ENCODE data around the gene RINL.

DNA sequence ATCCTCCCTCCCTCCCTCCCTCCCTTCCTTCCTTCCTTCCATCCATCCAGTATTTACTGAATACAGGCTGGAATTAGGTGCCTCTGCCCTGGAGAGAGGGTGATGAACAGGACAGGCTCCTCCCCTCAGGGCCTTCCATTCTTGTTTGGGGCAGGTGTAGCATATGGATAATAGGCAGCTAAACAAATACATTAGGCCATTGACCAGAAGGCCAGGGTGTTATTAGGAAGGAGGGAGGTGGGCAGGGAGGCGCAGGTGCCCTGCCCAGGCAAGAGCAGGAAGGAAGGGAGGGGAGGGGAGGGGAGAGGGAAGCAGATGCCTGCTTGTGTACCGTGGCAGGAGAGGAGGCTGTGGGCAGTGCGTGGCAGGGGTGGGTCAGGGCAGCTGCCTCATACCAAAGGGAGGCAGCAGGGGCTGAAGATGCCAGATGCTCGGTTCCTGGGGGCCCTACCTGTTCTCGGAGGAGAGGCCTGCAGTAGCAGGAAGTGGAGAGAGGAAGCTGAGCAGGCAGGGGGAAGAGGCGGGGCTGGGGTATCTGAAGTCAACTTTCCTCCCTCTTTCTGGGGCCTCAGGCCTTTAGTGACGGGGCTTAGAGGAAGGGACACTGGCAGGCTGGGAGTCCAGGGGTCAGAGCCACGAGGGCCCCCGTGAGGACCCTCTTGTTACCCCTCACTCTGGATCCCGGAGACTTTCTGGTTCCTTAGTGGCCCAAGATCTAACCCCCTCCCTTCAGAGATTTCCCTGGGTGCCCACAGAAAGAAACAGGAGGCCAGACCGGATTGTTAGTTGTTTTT lies at the start of gene RINL:
- TF ChIP-seq, protein P1, sequence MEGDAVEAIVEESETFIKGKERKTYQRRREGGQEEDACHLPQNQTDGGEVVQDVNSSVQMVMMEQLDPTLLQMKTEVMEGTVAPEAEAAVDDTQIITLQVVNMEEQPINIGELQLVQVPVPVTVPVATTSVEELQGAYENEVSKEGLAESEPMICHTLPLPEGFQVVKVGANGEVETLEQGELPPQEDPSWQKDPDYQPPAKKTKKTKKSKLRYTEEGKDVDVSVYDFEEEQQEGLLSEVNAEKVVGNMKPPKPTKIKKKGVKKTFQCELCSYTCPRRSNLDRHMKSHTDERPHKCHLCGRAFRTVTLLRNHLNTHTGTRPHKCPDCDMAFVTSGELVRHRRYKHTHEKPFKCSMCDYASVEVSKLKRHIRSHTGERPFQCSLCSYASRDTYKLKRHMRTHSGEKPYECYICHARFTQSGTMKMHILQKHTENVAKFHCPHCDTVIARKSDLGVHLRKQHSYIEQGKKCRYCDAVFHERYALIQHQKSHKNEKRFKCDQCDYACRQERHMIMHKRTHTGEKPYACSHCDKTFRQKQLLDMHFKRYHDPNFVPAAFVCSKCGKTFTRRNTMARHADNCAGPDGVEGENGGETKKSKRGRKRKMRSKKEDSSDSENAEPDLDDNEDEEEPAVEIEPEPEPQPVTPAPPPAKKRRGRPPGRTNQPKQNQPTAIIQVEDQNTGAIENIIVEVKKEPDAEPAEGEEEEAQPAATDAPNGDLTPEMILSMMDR (IDR thresholded peaks at IDR 0.05; ENCODE audit: borderline replicate concordance, extremely low read depth, low read length, poor library complexity, severe bottlenecking), result no peak
- no peak for TF ChIP-seq EZH2 (IDR thresholded peaks at IDR 0.05; ENCODE audit: borderline replicate concordance, low read depth, low read length, severe bottlenecking)

Measured in DND-41 (cell line).